IMR-90 (cell line): ENCODE data around the gene C22orf39. TPM values are rescaled to one million over a fixed set of nuclear protein-coding genes. Genes with fewer than 3 reads are reported as not detected.

Experiments
- ATAC-seq: fragments of 200-7000 bp; cut with Tn5 transposase; 2 replicates; pipeline ENCODE4 v1.9.1; 2020; ENCODE audit warnings: low read depth, mild to moderate bottlenecking, moderate library complexity
- BruUV-seq: library from RNA; stranded (reverse); fragments of 400-500 nt; replicated peaks from 2 replicates; lab custom pipeline; 2021; lab: Mats Ljungman, UMichigan
- CTCF ChIA-PET: fragments of 300-600 bp; formaldehyde crosslinking; extraction: SDS; loops from one replicate; lab custom pipeline; 2021; ENCODE audit warnings: antibody characterized with exemption; lab: Yijun Ruan, JAX
- POLR2A ChIA-PET: fragments of 300-600 bp; sonication (Branson Sonifier 250); formaldehyde crosslinking; loops from one replicate; lab custom pipeline; 2022; ENCODE audit warnings: antibody characterized with exemption; ENCODE audit not compliant: unreplicated experiment; lab: Charles Lee
- DNase-seq: peaks from one replicate; pipeline ENCODE4 v3.0.0; 2013
- H2AFZ ChIP-seq: replicated peaks from 2 replicates; pipeline ENCODE3; 2013; ENCODE audit warnings: low read length, mild to moderate bottlenecking; ENCODE audit not compliant: poor library complexity
- H2AK5ac ChIP-seq: 2 replicates; pipeline ENCODE4 v1.6.1; 2013; ENCODE audit warnings: low read depth, low read length, inconsistent platforms
- H2AK9ac ChIP-seq: replicated peaks from 2 replicates; pipeline ENCODE3; 2013; ENCODE audit warnings: mild to moderate bottlenecking, low read depth, low read length, moderate library complexity; ENCODE audit not compliant: poor library complexity
- H2BK120ac ChIP-seq: 2 replicates; pipeline ENCODE4 v1.6.1; 2013; ENCODE audit warnings: low read depth, low read length, inconsistent platforms
- H2BK15ac ChIP-seq: 3 replicates; pipeline ENCODE4 v1.6.1; 2013; ENCODE audit warnings: low read depth, low read length, inconsistent platforms
- H2BK20ac ChIP-seq: 2 replicates; pipeline ENCODE4 v1.6.1; 2013; ENCODE audit warnings: low read depth, mild to moderate bottlenecking, inconsistent platforms, low read length, moderate library complexity
- H2BK5ac ChIP-seq: 2 replicates; pipeline ENCODE4 v1.6.1; 2013; ENCODE audit warnings: mild to moderate bottlenecking, low read depth, low read length, inconsistent platforms; ENCODE audit not compliant: poor library complexity, severe bottlenecking
- H3K14ac ChIP-seq: replicated peaks from 2 replicates; pipeline ENCODE4 v1.6.1; 2013; ENCODE audit warnings: low read depth, low read length, inconsistent platforms
- H3K18ac ChIP-seq: 2 replicates; pipeline ENCODE4 v1.6.1; 2013; ENCODE audit warnings: low read depth, low read length, control low read depth
- H3K23ac ChIP-seq: 2 replicates; pipeline ENCODE4 v1.6.1; 2013; ENCODE audit warnings: low read depth, low read length, inconsistent platforms
- H3K27ac ChIP-seq: 2 replicates; pipeline ENCODE4 v1.5.1; 2013; ENCODE audit warnings: mild to moderate bottlenecking, control low read depth, low read length; ENCODE audit not compliant: insufficient read depth
- H3K27me3 ChIP-seq: 2 replicates; pipeline ENCODE4 v1.6.1; 2013; ENCODE audit warnings: low read length; ENCODE audit not compliant: control insufficient read depth, insufficient read depth
- H3K36me3 ChIP-seq: 2 replicates; pipeline ENCODE4 v1.6.1; 2013; ENCODE audit warnings: low read length, mixed read lengths; ENCODE audit not compliant: control insufficient read depth, insufficient read depth
- H3K4ac ChIP-seq: 2 replicates; pipeline ENCODE4 v1.6.1; 2013; ENCODE audit warnings: low read depth, low read length, inconsistent platforms
- H3K4me1 ChIP-seq: 2 replicates; pipeline ENCODE4 v1.6.1; 2013; ENCODE audit warnings: low read length, mixed read lengths; ENCODE audit not compliant: control insufficient read depth, insufficient read depth
- H3K4me2 ChIP-seq: 2 replicates; pipeline ENCODE4 v1.6.1; 2013; ENCODE audit warnings: low read depth, mild to moderate bottlenecking, control low read depth, low read length, moderate library complexity
- H3K4me3 ChIP-seq: 2 replicates; pipeline ENCODE4 v1.5.1; 2013; ENCODE audit warnings: low read depth, mild to moderate bottlenecking, control low read depth, low read length, moderate library complexity; ENCODE audit not compliant: insufficient read depth
- H3K56ac ChIP-seq: 2 replicates; pipeline ENCODE4 v1.6.1; 2013; ENCODE audit warnings: low read length, inconsistent platforms; ENCODE audit not compliant: insufficient read depth; ENCODE audit errors: extremely low read depth
- H3K79me1 ChIP-seq, 2 experiments: 2 replicates each; pipeline ENCODE4 v1.6.1; 2013; ENCODE audit warnings: low read length in 2 of 2, inconsistent platforms in 1 of 2, low read depth in 1 of 2
- H3K9ac ChIP-seq: 2 replicates; pipeline ENCODE4 v1.6.1; 2013; ENCODE audit warnings: low read depth, low read length, control low read depth
- H3K9me1 ChIP-seq: 2 replicates; pipeline ENCODE4 v1.6.1; 2013; ENCODE audit warnings: low read length, inconsistent platforms; ENCODE audit not compliant: insufficient read depth
- H3K9me3 ChIP-seq: 2 replicates; pipeline ENCODE4 v1.6.1; 2013; ENCODE audit warnings: low read length; ENCODE audit not compliant: control insufficient read depth, insufficient read depth
- H4K20me1 ChIP-seq: 2 replicates; pipeline ENCODE4 v1.6.1; 2013; ENCODE audit warnings: low read length, inconsistent platforms; ENCODE audit not compliant: insufficient read depth
- H4K5ac ChIP-seq: 2 replicates; pipeline ENCODE4 v1.6.1; 2013; ENCODE audit warnings: mild to moderate bottlenecking, low read depth, low read length, control low read depth
- H4K8ac ChIP-seq, 2 experiments: 2 replicates each; pipeline ENCODE4 v1.6.1; 2013; ENCODE audit warnings: low read depth in 2 of 2, low read length in 2 of 2, control low read depth in 1 of 2, inconsistent platforms in 1 of 2
- H4K91ac ChIP-seq: 2 replicates; pipeline ENCODE4 v1.6.1; 2013; ENCODE audit warnings: low read depth, low read length, inconsistent platforms; ENCODE audit not compliant: insufficient read depth
- CTCF ChIP-seq: conservative IDR thresholded peaks from 2 replicates; pipeline ENCODE4 v1.5.1; 2012; ENCODE audit warnings: mild to moderate bottlenecking, low read depth, low read length, improper control_type of control experiment
- WGBS, 2 experiments: methylation state at CpG; one replicate each; pipeline versions ENCODE4 v1.1.5 to v1.1.7; 2013; ENCODE audit warnings: missing lambda C conversion rate in 2 of 2; ENCODE audit not compliant: insufficient read length in 1 of 2; ENCODE audit errors: extremely low coverage in 2 of 2; 5-methylcytosine and 5-hydroxymethylcytosine counted together
- dilution Hi-C: fragments of 300-500 bp; cut with HindIII; formaldehyde crosslinking; loops from one replicate; pipeline ENCODE4 v1.14.3; 2018; ENCODE audit warnings: low sequenced_read_pairs; ENCODE audit not compliant: unreplicated experiment
- in situ Hi-C: fragments of 300-500 bp; cut with MboI; formaldehyde crosslinking; loops from 3 replicates; pipeline ENCODE4 v1.14.3; 2019; ENCODE audit warnings: low sequenced_read_pairs, inconsistent platforms, mixed read lengths
- intact Hi-C: fragments of 100-400 bp; cut with micrococcal nuclease; formaldehyde crosslinking; loops from 2 replicates; pipeline ENCODE4 v1.10.0; 2022
- polyA plus RNA-seq, 3 experiments: library from polyadenylated mRNA; depleted of rRNA; stranded (reverse); fragments of >200 nt; gene quantifications; 2 replicates each; pipeline ENCODE4 v1.2.3, GENCODE V29; 2012; ENCODE audit warnings: low replicate concordance in 1 of 3
- total RNA-seq: library from RNA; depleted of rRNA; stranded (reverse); fragments of >200 nt; gene quantifications from 2 replicates; pipeline ENCODE4 v1.2.3, GENCODE V29; 2012

The C22orf39 gene
- total and polyA plus RNA-seq, 2 of the 4 experiments (the other 2 are of a cell fraction) = 8.2 to 8.9 TPM

GRCh38 chr22:19410941-19411689 is 36.4 kb downstream of the C22orf39 start:
- H4K5ac ChIP-seq = no peak overlapping the region
- H3K36me3 ChIP-seq = peaks cover 26% of the 10 kb centered on the region
- no peak overlapping the region for H3K27ac ChIP-seq
- H3K23ac ChIP-seq = no peak overlapping the region
- WGBS, 2 experiments = 83% methylated on average over 2 of the region's 6 CpGs; no CpG with 5 or more reads in 1 of the 2 experiments
- H2BK15ac ChIP-seq = no peak overlapping the region
- H3K18ac ChIP-seq = no peak overlapping the region
- H4K91ac ChIP-seq = no peak overlapping the region
- H2BK5ac ChIP-seq = no peak overlapping the region
- CTCF ChIA-PET = no interaction called here
- no peak overlapping the region for H2AFZ ChIP-seq
- no peak for ATAC-seq
- peaks cover 44% of the 10 kb centered on the region for H4K20me1 ChIP-seq
- no peak overlapping the region for H3K9ac ChIP-seq
- H3K9me1 ChIP-seq = peaks cover 14% of the 10 kb centered on the region
- H3K4me2 ChIP-seq = no peak overlapping the region
- DNase-seq = no peak
- POLR2A ChIA-PET = interaction anchor here (0.8 kb wide), 1 partner anchor 43 kb away, joined by 4 read pairs; no protein-coding TSS in a partner anchor
- no peak overlapping the region for H4K8ac ChIP-seq
- intact Hi-C loops = no loop called here
- BruUV-seq = no TSS peak
- no peak overlapping the region for H2AK9ac ChIP-seq
- peaks cover 37 to 78% of the 10 kb centered on the region in 2 experiments for H3K79me1 ChIP-seq
- no peak overlapping the region for H2BK120ac ChIP-seq
- dilution Hi-C loops = no loop called here
- H3K56ac ChIP-seq = no peak overlapping the region
- no peaks in the 10 kb centered on the region for H3K9me3 ChIP-seq
- H2BK20ac ChIP-seq = no peak overlapping the region
- peaks cover 3% of the 10 kb centered on the region for H3K4me1 ChIP-seq
- no peak overlapping the region for H3K4ac ChIP-seq
- no peak overlapping the region for H3K4me3 ChIP-seq
- no peak overlapping the region for H3K14ac ChIP-seq
- in situ Hi-C loops = no loop called here
- no peak overlapping the region for H2AK5ac ChIP-seq
- no peak for TF ChIP-seq CTCF
- H3K27me3 ChIP-seq = no peaks in the 10 kb centered on the region
